ENCODE results near the gene GMNN. TPM values are rescaled to one million over a fixed set of nuclear protein-coding genes. Genes with fewer than 3 reads are reported as not detected.

Gene GMNN
- total RNA-seq, 1 donor, result 13.5 TPM

DNA sequence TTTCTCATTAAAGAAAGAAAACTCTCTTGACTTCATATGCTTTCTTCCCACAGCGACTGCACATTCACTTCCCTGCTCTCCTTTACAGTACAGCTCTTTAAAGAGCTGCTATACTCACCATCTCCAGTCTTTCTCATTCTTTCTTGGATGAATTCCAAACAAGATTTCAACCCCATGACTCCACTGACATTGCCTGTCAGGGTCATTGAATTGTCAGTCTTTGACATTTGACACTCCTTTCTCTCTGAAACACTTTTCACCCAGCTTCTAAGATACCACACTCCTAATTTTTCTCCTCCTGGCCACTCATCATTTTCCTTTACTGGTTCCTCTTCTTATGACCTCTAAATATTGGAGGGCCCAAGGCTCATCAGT is 24.8 kb downstream of the GMNN start:
- DNase-seq (ENCODE audit: low read depth in 2 of 3, low spot score in 2 of 3), result no peak

DNA sequence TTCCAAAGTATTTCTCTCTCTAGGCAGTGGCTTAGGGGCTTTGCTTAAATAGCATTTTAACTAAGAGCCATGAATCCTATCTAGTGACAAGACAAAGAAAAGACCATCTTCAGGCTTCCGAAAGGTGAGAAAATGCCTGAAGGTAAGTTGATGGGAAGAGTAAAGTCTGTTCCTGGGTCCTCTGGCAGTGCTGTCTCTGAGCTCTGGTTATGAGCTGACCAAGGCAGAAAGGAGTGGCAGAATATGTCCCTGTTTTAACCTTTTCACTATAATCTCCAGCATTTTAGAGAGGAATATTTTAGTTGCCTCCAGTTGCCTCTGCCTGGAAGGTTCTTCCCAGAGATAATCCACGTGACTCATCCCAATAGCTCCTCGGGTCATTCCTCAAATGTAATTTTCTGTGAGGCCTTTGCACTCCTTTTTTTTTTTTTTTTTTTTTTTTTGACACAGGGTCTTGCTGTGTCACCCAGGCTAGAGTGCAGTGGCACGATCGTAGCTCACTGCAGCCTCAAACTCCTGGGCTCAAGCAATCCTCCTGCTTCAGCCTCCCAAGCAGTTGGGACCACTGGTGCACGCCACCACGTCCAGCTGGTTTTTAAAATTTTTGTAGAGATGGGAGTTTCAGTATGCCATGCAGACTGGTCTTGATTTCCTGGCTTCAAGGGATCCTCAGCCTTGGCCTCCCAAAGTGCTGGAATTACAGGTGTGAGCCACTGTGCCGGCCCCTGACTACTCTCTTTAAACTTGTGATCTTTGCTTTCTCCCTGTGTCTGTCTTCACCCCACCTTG is 27.7 kb downstream of the GMNN start:
- DNase-seq (ENCODE audit: low read depth in 2 of 3, low spot score in 2 of 3), result no peak

DNA sequence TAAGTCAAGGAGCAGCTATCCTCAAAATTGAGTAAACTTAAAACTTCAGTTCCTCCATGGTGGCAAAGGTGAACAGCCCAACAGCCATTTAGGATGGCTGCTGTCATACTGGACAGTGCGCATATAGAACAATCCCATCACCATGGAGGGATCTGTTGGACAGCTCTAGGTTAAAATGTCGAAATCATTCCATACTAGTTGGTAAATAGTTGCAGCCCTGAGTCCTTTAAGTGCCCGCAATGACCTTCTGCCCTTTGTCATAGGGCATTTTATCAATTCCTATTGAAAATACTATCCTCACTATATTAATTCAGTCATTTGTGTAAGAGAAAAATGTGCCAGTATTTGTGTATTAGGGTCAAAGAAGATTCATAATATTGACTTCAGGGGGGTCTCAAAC is 32.8 kb downstream of the GMNN start:
- no peak for DNase-seq (ENCODE audit: low read depth in 2 of 3, low spot score in 2 of 3)

DNA sequence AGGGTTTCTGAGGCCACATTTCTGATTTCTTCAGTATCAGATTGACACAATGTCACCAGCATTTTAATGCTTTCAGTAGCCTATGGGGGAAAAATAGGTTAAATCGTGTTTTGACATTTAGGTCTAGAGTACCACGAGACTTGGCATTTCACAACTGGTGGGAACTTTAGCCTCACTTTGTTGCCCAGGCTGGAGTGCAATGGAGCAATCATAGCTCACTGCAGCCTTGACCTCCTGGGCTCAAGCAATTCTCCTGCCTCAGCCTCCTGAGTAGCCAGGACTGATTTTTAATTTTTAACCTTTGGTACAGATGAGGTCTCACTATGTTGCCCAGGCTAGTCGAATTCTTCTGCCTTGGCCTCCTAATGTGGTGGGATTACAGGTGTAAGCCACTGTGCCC is 35.0 kb downstream of the GMNN start:
- DNase-seq (ENCODE audit: low read depth in 2 of 3, low spot score in 2 of 3), result no peak

DNA sequence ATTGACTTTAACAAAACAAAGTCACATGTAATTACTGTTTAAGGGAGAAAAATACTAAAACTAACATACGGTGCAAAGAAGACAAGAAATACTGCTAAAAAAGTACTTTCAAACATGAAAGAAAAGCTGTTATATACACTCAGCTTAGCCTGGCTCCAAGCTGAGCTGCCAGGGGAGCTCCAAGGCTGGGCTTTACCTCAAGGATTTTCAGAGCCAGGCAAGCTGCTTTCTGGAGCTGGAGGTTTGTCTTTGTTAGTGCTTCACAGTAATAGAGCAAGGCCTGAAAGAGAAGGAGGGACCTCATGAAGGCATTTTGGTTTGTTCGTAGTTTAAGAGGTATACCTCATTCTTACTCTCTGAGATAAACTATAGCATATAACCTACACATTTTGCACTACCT is 43.6 kb downstream of the GMNN start:
- DNase-seq (ENCODE audit: low read depth in 2 of 3, low spot score in 2 of 3), result no peak

DNA sequence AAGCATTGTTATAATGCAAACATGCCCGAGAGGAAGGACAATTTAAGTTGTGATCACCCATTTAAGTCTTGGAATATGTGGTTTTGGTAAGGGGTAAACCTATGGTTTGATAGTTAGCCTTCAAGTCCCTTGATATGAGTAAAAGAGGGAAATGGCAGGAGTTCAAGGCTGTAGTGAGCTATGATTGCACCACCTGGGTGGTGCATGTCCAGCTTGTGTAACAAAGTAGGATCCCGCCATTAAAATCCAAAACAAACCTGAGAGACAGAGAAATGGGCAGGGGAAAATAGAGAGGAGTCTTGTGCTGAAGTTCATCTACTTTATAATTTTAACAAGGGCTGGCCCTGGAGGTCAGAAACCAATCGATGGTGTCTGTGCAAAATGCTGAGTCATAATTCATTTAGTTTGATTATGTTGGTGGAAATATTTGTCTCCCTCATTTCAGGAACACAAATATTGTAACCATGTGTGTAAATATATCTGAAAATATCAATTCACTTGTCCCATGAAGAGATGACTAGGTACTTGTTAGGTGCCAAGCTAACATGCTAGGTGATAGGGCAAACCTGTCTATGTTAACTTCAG is 47.2 kb downstream of the GMNN start:
- DNase-seq (ENCODE audit: low read depth in 2 of 3, low spot score in 2 of 3), result no peak

DNA sequence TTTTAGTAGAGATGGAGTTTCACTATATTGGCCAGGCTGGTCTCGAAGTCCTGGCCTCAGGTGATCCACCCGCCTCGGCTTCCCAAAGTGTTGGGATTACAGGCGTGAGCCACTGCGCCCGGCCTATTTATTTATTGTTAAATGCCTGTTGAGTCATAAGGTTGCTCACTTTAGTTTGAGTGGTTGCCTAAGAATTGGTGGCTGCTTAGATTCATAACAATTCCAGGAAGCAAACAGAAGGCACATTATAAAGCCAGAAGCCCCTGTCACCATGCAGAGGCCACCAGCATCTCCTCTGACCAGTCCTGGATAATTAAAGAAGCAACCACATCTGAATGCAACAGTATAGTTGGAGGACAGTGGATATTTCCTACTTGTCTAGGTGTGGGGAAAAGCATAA is 48.0 kb downstream of the GMNN start:
- DNase-seq (ENCODE audit: low read depth in 2 of 3, low spot score in 2 of 3), result no peak

DNA sequence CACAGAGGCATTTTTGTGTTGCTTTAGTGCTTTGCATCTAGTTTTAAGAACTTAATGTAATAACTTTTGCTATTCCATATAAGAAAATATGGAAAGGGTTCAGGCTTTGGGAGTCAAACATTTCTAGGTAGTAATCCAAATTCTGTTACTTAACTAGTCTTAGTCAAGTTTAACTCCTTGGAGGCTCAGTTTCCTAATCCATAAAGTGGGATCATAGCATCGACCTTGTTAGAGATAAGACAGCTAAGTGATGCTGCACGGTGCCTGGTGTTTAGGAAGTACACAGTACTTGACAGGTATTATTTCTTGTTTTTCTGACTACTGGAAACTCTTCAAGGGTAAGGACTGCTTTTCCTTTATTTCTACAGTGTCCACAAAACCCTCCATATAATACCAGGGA is 48.4 kb downstream of the GMNN start:
- DNase-seq (ENCODE audit: low read depth in 2 of 3, low spot score in 2 of 3), result no peak

DNA sequence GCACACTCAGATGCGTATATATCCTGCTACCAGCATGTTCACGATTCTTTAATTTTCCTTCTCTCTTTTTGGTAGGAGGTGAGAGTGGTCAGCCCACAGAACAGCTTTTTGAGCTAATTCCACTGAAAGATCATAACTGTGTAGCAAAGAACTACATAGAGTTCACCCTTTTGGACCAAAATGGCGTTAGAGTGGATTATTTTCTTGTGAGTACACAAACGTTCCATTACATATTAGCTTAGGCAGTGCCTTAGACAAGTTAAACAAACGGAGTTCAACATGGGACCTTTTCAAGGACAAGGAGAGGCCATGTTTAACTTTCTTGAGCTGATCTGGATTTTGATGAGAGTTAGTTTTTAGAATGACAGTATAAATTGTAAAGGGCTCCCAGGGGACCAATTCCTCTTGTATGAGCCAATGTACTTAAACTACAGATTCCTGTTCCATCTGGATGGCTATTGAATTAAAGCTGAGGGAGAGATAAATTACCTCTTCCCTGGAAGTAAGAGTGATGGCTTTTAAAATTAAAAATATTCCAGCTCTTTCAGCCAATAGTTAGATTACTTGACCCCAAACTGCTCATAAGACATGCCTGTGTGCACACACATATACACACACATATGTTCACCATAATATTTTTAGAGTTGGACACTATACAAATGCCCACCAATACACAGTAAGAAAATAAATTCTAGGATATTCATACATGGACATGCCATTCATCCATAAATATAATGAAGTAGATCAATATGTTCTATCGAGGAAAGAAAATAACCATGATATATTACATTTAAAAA is 49.6 kb downstream of the GMNN start:
- DNase-seq (ENCODE audit: low read depth in 2 of 3, low spot score in 2 of 3), result no peak

DNA sequence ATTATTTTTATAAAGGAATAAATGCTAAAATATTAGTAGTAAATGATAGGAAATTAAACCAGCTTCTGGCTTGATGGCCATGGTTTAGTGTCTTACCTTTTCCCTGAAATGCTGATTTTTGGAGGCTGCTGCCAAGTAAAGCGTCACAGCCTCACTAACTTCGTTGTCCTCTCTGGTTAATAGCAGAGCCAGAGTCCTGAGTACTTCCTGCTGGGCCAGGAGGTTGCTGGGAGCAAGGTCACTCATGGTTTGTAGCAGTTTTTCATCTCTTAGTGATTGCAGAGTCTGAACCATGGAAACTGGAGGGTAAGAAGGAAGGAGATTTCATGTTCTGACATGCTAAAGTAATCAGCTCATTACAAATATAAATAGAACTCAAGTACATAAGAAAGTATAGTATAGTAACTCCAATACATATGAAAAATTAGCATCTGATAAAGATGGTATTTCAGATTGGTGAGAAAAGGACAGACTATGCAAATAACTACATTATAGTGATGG is 50.4 kb downstream of the GMNN start:
- DNase-seq (ENCODE audit: low read depth in 2 of 3, low spot score in 2 of 3), result no peak

DNA sequence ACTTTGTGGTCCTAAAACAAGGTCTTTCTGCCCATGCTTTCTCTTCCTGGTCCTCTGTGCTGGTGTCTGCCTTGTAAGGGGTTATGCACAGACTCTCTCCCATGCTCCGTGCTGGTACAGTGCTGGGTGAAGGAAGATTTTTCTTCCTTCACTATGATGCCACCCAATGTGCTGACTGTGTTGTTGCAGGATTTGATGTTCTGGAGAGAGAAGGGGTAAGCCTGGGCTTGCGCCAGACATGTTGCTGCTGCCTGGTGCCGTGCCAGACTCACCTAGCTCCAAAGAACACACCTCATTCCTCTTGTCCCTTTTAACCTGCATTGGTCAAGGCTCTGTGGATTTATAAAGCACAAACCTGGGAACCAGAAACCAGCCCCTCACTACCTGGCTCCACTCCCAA is 52.4 kb downstream of the GMNN start:
- no peak for DNase-seq (ENCODE audit: low read depth in 2 of 3, low spot score in 2 of 3)

DNA sequence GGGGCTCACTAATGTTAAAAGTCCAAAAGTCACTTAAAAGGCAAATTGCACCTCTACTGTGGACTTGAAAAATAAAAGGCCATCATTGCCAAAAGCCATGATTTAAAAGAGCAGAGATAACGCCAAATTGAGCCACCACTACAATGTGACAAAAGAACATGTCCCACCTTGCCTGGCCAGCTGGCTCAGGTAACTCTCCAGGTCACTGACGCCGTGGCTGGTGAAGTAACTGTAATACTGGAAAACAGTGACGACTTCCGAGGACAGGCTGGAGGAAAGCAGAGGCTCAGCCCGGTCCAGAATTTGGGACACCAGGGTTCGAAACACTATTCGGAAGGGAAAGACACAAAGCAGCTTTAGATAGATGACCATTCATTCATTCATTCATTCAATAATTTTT is 53.2 kb downstream of the GMNN start:
- no peak for DNase-seq (ENCODE audit: low read depth in 2 of 3, low spot score in 2 of 3)

DNA sequence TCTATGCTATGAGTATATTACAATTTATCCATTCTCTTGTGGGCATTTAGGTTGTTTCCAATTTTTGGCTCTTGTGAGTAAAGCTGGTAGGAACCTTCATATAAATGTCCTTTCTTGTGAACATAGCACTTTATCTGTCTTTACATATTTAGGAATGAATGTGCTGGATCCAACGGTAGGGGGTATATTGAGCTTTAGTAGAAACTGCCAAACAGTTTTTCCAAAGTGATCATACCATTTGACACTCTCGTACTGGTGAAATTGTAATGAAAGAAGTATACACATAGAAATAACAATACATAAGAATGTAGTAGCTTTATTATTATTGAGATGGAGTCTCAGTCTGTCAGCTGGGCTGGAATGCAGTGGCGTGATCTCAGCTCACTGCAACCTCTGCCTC is 54.9 kb downstream of the GMNN start:
- no peak for DNase-seq (ENCODE audit: low read depth in 2 of 3, low spot score in 2 of 3)

DNA sequence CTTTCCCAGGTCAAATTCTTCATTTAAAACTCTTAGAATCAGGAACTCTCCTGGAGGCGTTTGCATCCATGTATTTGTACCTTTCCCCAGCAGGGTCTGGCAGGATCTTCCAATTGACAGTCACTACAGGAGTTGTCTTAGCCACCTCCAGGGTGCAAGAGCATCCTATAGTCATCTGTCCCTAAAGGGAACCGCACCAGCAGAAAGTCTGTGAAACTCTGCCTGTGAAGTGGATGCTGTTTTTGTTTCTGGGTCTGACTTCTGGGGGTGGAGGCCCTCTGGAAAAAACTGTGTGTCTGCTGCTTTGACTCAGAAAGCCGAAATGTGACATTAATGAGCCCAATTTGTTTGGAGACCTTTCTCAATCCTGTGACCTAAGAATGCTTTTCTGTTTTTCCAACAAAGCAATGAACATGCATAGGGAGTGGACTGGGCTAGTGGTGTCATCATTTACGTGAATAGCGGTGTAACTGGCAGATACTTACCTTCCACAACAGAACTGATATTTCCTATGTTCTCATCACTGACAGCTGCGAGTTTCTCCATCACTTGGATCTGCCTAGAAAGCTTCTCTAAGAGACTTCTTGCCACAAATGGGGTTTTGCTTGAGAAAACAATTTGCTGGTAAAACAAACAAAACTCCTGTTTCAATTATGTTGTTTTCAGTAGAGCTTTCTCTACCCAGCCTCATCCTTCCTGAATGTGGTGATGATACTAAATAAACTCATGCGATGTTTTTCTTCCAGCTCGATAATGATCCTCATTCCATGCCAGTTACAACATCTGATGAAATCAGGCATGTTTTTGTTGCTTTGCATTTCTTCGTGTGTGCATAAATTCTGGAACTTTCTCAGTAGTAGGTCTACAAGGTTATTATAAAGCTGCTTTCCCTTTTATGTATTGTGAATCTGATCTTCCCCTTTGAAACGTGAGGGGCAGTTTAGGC is 57.3 kb downstream of the GMNN start:
- no peak for DNase-seq (ENCODE audit: low read depth in 2 of 3, low spot score in 2 of 3)

DNA sequence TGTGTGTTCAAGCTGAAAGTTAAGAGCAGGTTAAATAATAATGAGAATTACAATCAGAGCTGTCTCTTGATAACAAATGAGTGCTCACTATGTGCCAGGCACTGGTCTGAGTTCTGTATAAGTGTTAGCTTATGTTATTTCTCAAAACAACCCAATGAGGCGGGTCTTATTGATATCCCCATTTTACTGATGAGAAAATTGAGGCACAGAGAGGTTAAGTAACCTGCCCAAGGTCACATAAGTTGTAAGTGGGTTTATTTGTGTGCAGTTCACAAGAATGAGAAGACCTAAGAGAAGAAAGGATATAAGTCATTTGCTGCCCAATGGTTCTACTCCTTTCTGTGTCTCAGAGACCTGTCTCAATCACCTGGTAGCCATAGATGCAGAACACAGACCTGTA is 58.1 kb downstream of the GMNN start:
- no peak for DNase-seq (ENCODE audit: low read depth in 2 of 3, low spot score in 2 of 3)

DNA sequence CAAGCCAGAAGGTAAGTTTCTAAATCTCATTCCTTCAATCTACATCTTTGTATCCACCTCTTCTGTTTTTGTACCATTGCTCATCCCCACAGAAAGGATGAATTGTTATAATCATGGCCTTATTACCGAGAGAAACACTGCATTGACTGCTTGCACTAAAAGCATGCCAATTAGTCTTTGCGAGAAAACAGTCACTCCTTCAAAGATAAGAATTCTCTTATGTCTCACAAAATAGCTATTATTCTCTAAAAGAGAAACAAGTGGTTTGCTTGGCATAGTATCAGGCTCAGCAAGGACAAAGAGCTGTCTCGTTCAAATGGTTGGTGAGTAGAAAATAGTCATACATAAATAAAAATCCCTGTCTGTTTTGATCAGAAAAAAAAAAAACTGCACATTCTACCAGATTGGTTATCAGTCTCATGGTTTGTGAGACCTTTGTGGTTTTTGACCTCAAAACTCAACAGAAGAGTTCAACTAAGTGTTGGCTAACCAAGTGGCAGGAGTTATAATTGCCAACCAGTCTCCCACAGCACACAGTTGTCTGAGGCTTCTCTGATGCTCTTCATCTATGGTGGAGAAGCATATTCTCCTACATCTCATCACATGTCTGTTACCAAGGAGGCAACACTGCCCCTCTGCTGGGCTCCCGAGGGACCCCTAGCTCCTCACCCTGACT is 59.1 kb downstream of the GMNN start:
- no peak for DNase-seq (ENCODE audit: low read depth in 2 of 3, low spot score in 2 of 3)

Measured in hematopoietic multipotent progenitor cell (in vitro differentiated cells).